CD4-positive, alpha-beta T cell treated with Interleukin-15 for 1 hour (primary cell): ENCODE results near the gene ADAT1.

Experiments used
- DNase-seq: peaks from one replicate; pipeline ENCODE4 v3.0.0-alpha.2; 2020

ADAT1 gene

DNA sequence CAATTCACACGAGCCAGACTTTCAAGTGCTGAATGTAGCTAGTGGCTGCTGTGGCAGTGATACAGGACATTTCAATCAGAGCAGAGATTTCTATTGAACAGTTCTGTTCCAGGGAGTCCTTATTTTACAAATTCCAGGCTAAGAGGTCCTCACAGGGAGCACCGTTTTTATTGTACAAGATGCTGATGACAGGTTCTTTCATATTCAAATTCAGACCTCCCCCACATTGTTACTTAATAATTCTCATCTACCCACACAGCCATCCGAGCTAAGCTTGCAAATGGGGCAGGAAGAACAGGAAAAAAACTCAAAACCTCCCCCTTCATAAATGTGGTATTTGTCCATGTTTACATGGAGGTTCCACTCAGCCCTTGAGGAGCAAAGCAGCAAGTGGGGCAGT is 47.1 kb downstream of the ADAT1 start:
- DNase-seq = no peak

DNA sequence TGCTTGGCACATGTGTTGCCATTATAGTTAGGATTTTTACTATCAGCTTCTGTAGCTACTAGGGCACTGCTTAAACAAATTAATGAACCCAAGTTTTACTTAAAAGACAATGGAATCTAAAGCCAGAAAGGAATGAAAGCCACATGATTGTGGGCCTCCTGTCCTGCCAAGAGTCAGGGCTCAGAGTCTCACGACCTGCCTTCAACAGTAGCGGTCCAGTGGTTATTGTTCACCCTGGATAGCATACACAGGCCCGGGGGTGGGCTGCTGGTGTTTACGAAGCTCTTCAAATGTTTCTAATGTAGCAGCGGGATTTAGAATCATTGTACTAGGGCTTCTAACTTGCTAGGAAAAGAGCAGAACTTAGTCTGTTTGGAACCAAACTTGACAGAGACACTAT is 49.1 kb downstream of the ADAT1 start:
- no peak for DNase-seq

DNA sequence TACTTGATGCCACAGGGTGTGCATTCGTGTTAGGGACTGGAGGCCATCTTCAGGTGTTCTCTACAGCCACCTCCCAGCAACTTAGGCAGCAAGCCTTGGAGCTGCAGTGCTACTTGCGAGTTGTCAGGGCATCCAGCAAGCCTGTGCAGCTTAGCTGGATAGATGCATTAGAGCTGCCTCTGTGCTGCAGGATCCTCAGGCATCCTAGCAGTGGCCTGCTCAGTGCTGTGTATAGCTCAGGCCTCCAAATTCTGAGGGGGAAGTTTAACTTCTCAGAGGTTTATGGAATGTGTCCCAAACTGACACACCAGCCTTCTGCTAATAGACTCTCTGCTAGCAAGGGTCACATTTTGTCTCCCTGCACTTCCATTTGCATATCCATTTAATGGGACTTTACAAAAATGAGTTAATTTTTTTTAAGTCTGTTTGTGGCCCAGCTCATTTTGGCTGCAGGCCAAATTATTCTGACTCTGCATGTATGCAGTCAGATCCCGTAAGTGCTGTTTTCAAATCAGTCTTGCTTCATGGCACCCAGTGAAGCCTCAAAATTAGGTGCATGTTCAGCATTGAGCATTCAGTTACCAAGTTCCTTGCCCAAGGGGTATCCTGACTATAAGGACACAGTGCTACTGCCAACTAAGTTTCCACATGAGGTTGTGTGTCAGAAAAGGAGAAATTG is 50.1 kb downstream of the ADAT1 start:
- DNase-seq = no peak

DNA sequence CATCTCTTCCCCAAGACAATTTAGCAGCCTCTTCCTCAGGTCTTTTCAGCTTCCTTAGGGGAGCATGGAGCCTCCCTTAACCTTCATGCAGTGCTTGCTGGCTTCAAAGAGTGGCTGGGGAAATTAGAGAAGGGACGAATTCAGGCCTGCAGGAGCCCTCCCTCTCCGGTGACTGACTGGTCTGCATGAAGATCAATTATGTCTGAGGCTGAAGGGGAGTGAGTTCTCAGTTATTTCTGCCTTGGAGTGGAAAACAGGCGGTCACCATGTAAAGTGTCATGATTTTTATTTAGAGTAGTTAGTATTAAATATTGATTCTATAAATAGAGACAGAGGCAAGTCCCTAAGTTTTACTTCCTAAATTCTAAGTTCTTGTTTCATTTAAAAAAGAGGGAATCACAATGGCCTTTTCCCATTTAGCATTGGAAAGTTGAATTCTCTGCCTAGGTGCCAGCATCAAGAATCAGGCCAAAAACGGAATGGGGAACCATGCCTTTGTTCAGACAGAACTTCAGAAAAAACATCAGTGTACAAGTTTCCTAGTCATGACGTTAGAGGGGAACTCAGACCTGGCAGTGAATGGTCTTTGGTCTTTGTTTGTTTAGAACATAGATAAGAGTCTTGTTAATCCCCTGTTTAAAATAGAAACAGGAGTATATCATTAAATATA is 52.5 kb downstream of the ADAT1 start:
- DNase-seq = no peak

DNA sequence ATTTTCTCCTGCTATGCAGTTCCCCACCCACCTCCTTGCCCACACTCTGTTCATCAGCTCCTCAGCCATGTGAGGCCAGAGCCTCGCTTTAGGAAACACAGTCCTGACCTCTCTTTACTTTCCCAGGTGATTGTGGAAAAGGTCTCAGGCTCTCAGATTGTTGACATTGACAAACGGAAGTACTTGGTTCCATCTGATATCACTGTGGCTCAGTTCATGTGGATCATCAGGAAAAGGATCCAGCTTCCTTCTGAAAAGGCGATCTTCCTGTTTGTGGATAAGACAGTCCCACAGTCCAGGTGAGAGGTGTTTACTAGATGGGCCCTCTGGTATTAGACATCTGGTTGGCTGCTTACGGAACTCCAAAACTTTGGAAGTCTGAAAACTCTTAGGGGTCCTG is 55.2 kb downstream of the ADAT1 start:
- no peak for DNase-seq

DNA sequence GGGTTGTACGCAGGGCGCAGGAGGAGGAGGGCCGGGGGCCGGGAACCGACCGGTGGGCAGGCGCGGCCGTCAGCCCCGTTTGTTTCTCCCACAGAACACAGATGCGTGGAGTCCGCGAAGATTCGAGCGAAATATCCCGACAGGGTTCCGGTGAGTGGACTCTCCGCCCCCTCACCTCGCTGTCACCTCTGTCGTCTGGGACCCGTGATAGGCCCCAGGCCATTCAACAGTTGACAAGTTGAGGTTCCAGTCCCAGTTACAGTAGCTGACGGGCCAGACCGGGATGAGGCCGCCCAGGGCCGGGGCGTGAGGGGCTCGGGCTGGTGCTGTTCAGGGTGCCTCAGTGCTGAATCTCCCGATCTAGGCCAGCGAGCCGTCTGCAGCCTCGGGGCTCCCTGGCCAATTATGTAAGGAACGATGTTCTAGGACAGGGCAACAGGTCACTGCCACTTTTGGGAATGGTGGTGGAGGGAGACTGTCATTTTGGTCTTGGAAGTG is 56.3 kb downstream of the ADAT1 start:
- DNase-seq = no peak

DNA sequence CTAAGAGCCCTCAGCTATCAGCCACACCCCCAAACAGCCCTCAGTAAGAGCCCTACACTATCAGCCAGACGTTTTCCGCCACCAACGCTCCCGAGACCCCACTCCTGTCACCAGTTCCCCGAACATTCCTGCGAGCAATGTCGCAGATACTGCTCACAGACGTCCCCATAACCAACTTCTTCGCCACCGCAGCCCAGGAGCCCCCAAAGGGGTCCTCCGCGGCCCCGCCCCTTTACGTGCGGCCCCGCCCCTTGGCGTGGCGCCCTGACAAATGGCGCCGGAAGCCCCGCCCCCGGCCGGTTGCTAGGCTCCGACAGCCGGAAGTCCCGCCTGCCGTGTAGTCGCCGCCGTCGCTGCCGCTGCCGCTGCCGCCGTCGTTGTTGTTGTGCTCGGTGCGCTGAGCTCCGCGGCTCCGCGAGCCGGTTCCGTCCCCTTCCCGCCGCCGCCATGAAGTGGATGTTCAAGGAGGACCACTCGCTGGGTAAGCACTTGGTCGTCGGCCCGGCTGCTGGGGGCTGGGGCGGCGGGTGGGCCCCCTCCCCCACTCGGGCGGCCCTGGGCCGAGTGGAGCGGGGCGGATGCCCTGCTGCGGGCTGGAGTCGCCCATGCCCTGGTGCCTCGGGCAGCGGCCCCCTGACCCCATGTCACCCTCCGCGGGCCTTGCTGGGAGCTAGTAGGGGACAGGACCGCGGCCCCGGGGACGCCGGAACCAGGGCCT is 56.9 kb downstream of the ADAT1 start, which contains the start of gene GABARAPL2:
GABARAPL2 (plus strand) TSS at position 340 of the 718 bp plus-strand sequence; CDS start at position 448, 108 bp downstream.
- DNase-seq = peak; percentile 91

DNA sequence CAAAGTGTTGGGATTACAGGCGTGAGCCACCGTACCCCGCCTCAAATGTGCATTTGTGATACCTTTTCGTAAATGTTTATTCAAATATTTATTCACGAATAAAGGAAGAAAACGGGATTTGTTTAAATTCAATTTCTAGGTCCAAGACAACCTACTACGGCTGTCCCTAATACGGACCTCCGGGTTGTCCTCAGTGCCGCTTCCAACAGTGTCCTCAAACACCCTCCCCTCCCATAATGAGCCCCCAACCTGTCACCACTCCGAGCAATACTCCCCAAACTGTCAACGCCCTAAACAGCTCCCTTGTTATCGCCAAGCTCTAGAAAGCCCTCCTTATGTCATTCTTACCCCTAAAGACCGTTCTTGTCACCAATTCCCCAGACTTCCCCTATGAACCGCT is 57.4 kb downstream of the ADAT1 start:
- DNase-seq = no peak

DNA sequence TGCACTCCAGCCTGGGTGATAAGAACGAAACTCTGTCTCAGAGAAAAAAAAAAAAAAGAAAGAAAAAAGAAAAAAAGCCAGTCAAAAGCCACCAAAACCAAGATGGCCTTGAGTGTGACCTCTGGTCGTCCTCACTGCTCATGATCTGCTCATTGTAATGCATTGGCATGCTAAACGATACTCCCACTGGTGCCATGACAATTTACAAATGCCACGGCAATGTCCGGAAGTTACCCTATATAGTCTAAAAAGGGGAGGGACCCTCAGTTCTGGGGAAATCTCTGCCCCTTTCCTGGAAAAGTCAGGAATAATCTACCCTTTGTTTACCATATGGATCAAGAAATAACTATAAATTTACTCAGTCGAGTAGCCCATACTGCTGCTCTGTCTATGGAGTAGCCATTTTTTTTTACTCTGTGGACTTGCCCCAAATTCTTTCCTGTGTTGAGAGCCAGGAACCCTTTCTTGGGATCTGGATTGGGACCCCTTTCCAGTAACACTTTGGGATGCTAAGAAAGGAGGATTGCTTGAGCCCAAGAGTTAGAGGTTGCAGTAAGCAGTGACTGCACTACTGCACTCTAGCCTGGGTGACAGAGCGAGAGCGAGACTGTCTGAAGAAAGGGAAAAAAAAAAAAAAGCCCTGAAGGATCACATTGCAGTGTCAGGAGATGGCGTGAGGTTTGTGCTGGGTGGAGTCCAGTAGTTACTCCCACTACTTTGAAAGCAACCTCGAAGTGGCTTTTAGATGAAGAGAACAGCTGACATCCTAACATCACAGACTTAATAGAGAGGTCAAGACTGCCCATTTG is 63.3 kb downstream of the ADAT1 start:
- no peak for DNase-seq

DNA sequence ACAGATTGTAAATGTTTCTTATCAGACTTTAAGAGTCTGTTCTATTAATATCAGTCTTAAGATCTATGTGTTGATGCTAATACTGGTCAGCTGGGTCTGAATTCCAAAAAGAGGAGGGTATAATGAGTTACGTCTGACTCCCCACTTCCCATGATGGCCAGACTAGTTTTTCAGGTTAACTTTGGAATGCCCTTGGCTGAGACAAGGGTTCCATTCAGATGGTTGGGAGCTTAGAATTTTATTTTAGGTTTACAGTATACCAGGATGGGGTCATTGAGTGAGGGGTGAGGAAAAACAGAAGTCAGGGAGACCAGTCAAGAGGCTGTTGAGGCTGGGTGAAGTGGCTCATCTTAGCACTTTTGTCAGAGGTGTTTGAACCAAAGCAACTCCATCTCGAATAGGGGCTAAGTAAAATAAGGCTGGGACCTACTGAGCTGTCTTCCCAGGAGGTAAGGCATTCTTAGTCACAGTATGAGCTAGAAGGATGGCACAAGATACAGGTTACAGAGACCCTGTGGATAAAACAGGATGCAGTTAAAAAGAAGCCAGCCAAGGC is 64.2 kb downstream of the ADAT1 start:
- no peak for DNase-seq

DNA sequence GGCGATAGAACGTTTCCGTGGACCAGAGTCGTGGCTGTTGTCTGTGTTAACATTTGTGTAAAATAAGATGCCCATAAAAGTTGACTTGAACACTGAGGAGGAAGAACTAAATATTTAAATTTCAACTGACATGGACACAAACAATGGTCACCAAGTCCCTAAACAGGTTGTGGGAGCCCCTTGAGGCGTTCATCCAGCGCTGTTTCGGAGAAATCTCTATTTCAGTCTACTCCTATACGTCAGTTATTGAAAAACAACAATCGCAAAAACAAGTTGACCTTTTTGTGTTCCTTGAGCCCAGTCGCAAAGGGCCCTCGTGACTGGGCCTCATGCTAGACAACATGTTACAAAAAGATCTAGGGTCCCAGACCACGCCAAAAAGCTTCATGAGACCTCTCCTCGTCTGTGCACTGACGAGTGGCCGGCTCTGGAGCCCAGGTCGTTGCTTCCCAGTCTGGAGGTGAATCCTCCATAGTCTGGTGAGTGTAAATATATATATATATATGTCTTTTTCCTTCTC is 66.6 kb downstream of the ADAT1 start:
- DNase-seq = no peak

DNA sequence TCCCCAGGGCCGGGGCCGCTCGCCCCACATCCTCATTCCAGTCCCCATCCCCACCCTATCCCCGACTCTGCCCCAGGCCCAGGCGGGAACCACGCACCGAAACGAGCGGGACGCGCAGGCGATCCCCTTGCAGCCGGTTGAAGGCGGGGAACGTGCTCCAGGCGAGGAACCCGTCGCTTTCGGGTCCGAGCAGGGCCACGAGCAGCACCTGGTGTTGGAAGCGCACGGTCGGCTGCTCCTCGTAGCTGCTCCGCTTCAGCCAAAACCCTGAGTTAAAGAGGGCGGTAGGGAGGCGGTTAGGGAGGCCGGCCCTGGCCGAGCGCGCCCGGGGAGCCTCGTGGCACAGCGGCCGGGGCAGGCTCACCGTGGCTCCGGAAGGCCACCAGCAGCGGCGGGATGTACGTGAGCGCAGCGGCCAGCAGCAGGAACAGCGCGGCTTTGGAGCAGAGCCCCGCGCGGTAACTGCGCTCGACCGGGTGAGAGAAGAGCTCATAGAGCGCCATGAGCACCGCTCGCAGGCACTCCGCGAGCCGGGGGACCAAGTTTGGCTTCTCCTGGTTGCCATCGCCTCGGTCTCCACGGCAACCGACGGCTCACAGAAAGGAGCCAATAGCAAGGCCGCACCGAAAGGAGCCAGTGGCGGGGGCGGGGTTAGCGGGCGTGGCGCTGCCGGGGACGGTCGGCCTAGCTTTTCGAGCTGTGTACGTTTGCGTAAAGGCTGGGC is 67.2 kb downstream of the ADAT1 start, which contains the start of gene TMEM231:
TMEM231 (minus strand) TSS at position 546 of the 724 bp plus-strand sequence; CDS start at position 503, 43 bp downstream.
- DNase-seq = peak; percentile 97

DNA sequence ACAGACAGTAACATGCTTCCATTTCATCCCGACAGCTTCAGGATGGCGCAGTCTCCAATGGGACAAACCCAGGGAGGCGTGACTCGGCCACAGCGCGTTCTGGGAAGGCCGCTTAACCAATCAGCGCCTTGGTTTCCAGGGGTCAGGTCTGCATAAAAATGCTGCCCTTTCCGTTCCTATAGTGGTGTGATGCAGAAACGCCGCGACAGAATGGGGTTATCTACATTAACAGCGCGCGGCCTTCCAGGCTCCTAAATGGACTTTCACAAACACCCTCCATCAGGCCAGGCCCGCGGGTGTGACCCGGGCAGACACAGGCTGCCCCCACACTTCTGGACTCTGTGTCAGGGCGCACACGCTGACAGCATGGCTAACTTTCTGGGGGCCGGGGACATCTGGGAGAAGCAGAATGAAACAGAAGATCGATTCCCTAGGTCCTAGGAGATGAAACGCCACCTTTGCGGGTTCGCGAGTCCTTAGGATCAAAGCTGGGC is 67.8 kb downstream of the ADAT1 start:
- DNase-seq = no peak

DNA sequence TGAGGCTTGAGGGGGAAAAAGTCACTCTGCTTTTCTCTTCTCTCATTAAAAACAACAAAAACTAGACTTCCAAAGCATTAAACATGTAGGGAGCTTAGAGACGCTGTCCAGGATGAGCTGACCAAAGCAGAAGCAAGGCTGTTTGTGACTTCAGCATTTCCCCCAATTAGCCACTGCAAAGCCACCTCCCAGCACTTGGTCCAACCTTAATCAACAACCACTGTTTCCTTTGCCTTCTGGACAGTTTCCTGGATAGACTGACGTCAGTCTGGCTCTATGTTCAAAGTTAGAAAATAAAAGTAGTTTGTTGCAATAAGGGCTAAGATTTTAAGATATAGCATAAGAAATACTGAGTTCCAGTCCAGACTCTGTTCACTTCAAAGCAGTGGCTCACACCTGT is 70.1 kb downstream of the ADAT1 start:
- no peak for DNase-seq

DNA sequence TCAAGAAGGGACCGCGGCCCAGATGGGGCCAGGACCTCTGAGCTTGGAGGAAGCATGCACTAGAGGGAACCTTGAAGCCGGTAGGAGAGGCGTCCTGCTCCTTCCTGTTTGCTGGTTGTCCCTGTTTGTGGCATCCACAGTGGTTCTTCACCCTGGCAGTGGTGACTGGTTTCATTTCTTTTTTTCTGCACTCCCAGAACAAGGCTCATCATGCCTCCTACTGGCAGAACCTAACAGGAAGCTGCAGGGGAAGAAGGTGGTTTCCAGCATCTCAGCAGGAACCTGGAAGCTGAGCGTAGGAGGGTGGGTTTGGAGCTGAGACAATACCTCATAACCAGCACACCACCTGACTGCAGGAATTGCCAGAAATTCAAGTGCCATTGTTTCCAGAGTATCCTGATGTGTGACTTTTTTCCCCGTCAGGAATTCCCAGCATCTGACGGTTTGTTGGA is 72.8 kb downstream of the ADAT1 start:
- peak; percentile 63 for DNase-seq
